ENCODE data around the gene ACAP1. TPM values are rescaled to one million over a fixed set of nuclear protein-coding genes. Genes with fewer than 3 reads are reported as not detected.
"Not testable (repeated sequence)": the region's sequence is repeated elsewhere in the genome, so short reads cannot be mapped to it uniquely, and the experiment has no call there.

Gene ACAP1
- polyA plus RNA-seq, 5 donors = 5.5 to 9.9 (median 7.5) TPM

DNA sequence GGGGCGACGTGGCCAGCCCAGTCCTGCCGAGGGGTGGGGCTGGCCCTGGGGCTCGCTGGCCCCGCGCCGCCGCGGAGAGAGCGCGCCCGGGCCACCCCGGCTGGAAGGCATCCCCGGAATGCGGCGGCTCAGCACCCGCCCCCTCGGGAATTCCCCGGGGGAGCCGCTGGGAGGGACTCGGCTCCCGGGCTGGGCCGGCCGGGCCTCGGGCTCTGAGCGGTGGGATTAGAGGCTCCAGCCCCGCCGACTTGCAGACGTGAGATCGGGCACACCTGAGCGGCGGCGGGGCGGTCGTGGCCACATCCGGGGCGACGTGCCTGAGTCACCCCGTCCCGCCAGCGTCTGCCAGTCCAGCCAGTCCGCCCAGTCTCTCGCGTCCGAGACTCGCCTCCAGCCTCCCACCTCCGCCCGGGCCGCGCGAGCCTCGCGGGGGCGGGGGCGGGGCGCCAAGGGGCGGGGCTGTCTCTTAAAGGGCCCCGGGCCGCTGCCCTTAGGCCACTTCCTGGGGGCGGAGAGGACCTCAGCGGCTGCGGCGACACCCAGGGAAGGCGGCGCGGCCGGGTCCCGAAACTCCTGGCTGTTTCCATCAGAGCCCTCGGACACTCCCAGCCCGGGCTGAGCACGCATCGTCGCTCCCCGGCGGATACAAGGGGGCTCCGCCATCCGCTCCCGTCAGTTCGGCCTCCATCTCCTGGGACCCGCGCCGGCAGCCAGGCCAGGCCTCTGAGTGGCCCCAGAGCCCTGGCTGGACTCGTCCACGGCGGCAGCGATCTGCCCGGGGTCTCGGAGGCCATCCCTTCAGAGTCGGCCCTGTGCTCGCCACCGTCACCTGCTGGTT, 15.6 kb downstream of the ACAP1 start, which contains the start of gene KCTD11:
Gene KCTD11 (plus strand): TSS at position 498 of the 838 bp plus-strand sequence.
- DNase-seq = peak; percentile 86 to 90

DNA sequence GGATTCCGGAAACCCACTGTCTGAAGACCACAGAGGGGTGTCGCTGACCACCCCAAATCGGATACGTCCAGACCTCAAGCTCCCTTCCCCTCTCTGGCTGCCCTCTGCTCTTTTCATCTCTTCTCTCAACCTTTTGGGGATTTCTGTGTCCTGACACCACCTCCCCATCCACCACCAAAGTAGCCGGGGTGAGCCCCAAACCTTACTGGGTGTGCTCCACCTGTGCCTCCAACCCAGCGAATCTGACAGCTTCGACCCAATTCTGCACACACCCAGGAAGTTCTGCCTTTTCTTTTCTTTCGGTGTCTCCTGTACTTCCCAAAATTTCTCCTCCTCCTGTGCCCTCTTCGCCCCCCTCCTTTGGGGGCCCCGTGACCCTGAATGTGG, 16.2 kb downstream of the ACAP1 start:
- DNase-seq = no peak

DNA sequence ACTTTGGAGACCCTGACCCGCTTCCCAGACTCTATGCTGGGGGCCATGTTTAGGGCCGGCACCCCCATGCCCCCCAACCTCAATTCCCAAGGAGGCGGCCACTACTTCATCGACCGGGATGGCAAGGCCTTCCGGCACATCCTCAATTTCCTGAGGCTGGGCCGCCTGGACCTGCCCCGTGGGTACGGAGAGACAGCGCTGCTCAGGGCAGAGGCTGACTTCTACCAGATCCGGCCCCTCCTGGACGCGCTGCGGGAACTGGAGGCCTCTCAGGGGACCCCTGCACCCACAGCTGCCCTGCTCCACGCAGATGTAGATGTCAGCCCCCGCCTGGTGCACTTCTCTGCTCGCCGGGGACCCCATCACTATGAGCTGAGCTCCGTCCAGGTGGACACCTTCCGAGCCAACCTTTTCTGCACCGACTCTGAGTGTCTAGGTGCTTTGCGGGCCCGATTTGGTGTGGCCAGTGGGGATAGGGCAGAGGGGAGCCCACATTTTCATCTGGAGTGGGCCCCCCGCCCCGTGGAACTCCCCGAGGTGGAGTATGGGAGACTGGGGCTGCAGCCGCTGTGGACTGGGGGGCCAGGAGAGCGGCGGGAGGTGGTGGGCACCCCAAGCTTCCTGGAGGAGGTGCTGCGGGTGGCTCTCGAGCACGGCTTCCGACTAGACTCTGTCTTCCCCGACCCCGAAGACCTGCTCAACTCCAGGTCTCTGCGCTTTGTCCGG, 16.7 kb downstream of the ACAP1 start:
- DNase-seq = no peak

DNA sequence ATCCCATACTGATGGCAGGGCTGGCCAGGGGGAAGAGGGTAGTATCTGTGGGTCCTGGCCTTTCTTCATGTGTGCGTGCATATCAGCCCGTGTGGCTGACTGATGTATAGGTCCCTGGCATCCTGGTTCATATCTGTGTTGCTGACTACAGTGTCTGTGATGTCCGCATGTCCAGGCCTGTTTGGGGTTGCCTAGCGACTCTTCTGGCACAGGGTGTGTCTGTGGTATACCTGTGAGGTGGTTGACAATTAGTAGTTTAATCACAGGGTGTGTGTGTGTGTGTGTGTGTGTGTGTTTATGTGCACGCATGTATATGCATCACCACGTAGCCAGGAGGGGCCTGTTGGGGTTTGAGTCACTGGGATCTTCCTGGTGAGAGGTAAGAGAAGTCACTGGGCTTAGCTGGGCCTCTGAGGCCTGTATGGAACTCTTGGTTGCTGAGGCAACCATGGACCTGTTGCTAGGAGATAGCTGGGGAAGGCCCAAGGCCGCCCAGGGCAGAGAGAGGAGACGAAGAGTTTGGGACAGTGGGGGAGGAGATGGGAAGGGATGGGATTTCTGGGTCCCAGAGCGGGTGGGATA, 18.0 kb downstream of the ACAP1 start:
- no peak for DNase-seq

DNA sequence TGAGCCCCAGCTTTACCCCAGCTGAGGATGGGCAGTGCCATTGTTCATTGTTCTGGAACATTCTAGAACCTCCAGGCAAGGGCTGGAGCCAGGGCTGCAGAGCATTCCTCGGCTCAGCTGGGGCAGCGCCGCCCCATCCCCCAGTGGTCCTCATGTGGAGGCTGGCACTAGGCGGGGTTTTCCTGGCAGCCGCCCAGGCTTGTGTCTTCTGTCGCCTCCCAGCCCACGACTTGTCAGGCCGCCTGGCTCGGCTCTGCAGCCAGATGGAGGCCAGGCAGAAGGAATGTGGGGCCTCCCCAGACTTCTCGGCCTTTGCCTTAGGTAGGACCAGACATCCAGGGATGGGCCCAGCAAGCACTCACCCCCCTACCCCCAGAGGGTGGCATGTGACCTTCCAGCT, 18.7 kb downstream of the ACAP1 start, which contains the start of gene TMEM95:
Gene TMEM95 (plus strand): TSS at position 104 of the 400 bp plus-strand sequence. CDS start 49 bp downstream, at position 153.
- peak in 1 of 2 donors; percentile 34 for DNase-seq

DNA sequence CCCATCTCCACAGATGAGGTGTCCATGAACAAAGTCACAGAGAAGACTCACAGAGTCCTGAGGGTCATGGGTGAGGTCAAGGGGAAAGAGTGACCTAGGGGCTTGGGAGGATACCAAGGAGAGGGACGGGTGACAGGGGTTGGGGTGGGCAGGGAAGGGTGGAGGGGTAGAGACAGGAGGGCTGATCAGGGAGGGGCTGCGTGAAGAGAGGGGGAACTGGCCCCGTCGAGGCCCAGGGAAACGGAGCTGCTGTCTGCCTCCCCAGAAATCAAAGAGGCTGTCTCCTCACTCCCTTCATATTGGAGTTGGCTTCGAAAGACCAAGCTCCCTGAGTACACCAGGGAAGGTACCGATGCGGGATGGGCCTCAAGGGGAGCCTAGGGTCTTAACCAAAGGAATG, 19.2 kb downstream of the ACAP1 start:
- DNase-seq = no peak

DNA sequence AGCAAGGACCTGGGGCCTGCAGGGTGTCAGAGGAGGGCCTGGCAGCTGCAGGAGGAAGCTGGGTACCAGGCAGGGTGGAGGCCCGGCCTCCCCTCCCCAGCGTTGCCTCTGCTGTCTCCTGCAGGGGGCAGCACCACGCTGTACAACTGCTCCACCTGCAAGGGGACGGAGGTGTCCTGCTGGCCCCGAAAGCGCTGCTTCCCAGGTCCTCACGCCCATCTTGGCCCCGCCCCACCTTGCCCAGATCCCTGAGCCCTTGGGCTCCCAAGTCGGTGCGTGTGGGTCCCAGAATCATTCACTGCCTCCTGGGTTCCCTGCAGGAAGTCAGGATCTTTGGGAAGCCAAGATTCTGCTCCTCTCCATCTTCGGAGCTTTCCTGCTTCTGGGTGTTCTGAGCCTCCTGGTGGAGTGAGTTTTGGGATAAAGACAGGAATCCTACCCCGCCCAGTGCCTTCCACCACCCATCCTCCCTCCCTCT, 19.8 kb downstream of the ACAP1 start:
- DNase-seq = peak; percentile 44 to 59

DNA sequence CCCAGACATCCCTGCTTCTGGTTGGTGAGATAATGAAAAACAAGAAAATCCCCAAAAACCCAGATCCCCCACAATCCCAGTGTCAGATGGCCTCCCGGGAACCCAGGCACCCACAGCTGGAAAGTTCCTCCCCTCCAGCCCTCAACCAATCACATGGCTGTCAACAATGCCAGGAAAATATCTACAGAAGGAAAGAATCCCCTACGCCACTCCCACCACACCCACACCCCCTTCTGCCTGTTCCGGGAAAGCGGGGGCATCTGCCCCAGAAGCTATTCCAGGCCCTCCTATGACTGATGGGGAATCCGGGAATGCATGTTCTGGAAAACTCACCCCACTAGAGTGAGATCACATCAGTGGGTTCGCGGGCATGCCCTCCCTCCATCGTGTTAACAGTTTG, 20.4 kb downstream of the ACAP1 start:
- DNase-seq = no peak

DNA sequence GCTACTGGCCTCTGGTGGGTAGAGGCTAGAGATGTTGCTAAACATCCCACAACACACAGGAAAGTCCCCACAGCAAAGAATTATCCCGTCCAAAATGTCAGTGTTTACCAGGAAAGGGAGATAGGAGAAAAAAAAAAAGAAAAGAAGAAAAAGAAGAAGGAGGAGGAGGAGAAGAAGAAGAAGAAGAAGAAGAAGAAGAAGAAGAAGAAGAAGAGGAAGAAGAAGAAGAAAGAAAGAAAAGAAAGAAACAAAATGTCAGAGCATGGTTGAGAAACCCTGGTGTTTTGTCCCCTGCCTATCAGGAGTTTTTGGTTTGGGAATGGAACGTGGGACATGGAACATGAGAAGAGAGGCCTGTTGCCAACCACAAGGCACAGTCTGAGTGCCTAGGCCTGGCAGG, 21.1 kb downstream of the ACAP1 start:
- DNase-seq = no peak

DNA sequence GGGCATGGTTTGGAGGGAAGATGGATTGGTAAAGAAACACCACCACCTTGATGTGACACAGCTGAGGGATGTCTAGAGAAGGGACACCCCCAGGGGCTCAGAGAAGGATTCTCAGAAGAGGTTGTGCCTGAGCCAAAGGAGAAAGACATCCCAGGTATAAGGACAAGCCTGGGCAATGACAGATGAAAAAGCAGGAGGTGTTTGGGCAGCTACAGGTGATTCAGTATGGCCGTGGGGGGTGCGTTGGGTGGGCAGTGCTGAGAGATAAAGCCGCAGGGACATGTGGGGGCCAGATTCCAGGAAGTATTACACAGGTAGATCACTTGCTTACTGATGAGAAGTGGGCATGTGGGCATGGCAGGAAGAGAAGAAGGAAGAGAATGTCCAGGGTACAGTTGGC, 25.6 kb downstream of the ACAP1 start:
- no peak for DNase-seq

DNA sequence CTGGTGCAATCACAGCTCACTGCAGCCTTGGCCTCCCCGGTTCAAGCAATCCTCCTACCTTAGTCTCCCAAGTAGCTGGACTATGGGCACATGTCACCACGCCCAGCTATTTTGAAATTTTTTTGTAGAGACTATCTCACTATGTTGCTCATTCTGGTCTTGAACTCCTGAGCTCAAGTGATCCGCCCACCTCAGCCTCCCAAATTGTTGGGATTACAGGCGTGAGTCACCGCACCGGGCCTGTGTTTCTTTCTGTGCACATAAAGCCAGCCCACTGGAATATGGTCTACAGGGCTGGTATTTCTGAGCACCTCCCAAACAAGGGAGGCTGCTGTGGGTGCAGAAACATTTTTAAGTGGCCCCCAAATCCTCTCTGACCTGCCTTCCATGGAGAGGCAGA, 27.0 kb downstream of the ACAP1 start:
- DNase-seq = no peak

DNA sequence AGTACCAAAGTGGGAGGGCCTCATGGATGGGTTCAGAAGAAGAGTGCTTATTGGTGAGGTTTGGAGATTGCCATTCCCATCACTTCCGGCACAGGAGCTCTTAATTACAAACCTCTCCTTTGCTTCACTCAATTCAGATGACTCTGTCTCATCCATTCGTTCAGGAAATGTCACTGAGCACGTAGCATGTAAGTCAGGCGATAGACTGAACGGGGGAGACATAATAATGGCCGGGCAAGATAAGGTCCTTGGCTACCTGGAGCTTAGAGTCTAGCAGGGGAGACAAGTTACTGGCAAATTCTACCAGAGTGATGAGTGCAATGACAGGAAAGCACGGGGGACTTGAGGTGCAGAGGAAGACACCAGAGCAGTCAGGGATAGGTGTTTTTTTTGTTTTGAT, 29.6 kb downstream of the ACAP1 start:
- not testable (repeated sequence) for DNase-seq

DNA sequence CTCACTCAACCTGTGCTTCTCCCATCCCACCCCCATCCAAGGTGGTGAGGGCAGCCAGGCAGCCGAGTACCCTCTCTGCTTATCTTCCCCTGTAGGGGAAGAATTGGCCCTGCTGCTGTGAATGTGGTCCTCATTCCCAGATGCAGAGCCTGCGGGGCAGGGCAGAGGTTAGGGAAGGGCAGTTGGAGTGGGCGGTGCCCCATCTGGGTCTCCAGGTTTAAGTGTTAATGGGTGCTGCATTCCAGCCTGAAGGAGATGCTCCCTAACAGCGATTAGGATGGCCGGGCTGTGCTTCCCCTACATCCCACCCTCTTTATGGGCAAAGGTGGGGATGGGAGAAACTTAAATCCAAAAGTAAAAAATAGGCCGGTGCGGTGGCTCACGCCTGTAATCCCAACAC, 30.8 kb downstream of the ACAP1 start:
- DNase-seq = no peak

DNA sequence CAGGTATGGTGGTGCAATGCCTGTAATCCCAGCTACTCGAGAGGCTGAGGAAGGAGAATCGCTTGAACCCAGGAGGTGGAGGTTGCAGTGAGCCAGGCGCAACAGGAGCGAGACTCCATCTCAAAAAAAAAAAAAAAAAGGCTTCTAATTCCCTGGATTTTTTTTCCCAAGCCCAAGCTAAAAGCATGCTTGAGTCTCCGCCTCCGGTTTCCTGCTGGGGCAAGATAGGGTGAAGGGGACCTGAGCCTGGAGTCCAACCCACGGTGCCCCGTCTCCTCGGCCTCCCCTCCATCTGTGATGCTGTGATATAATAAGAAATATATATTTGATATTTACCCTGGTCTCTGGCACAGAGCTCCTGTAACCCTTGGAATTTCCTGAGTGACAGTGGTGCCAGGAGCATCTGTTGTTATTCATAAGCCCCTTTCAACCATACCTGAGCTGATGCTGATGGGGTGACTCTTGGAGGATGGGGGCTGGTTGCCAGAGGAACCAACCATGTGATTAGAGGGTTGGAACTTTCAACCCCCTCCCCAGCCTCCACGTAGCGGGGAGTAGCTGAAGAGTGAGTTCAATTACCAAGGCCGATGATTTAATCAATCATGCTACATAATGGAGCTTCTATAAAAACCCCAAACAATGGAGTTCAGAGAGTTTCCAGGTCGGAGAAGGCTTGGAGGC, 31.7 kb downstream of the ACAP1 start:
- DNase-seq = no peak

DNA sequence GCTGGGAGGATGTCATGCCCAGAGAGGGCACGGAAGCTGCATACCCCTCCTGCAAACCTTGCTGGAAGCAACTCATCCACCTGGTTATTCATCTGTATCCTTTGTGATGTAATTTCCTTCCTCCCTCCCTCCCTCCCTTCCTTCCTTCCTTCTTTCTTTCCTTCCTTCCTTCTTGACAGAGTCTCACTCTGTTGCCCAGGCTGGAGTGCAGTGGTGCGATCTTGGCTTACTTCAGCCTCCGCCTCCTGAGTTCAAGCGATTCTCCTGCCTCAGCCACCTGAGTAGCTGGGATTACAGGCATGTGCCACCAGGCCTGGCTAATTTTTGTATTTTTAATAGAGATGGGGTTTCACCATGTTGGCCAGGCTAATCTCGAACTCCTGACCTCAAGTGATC, 32.3 kb downstream of the ACAP1 start:
- not testable (repeated sequence) for DNase-seq

DNA sequence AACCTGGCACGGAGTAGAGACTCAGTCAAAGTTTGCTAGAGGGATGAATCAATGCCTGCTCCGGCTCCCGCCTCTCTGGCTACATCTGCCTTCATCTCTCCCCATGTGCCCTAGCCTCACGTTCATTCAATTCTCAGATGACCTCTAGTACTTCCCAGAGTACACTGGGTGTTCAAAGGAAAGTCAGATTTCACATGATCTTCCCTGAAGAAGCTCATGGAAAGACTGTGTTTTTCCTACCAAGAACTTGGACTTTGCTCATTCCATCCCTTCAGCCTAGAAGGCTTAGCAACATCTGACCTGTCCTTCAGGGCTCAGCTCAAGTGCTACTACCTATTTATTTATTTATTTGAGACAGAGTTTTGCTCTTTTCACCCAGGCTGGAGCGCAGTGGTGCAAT, 33.5 kb downstream of the ACAP1 start:
- no peak for DNase-seq

DNA sequence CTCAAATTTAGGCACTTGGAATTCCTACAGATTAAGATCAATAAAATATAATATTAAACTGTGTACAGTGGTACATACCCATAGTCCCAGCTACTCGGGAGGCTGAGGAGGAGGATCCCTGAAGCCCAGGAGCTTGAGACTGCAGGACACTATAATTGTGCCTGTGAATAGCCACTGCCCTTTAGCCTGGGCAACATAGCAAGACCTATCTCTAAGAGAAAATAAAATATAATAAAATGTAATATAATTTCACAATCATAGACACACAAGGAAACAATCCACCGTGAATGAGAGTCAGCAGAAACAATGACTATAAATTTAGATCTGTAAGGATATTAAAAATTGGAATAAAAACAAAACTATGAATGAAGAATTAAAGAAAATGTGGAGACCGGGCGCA, 34.5 kb downstream of the ACAP1 start:
- DNase-seq = no peak

DNA sequence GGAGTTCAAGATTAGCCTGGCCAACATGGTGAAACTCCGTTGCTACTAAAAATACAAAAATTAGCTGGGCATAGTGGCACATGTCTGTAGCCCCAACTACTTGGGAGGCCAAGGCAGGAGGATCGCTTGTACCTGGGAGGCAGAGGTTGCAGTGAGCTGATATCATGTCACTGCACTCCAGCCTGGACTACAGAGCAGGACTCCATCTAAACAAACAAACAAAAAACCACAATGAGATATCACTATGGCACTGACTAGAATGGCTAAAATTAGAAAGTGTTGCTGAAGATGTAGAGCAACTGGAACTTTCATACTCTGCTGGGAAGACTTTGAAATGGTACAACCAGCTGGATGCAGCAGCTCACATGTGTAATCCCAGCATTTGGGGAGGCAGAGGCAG, 38.0 kb downstream of the ACAP1 start:
- DNase-seq = no peak

DNA sequence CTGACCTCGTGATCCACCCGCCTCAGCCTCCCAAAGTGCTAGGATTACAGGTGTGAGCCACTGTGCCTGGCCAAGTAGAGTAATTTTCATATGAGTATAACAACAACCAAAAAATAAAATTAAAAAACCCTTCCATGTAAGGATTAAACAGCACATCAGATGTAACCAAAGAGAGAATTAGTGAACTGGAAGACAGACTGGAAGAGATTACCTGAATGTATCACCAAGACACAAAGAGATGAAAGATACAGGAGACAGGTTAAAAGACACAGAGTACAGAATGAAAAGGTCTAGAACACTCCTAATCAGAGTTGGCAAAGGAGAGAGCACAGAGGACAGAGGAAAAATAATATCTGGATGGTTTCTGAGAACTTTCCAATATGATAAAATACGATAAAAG, 42.8 kb downstream of the ACAP1 start:
- no peak for DNase-seq

DNA sequence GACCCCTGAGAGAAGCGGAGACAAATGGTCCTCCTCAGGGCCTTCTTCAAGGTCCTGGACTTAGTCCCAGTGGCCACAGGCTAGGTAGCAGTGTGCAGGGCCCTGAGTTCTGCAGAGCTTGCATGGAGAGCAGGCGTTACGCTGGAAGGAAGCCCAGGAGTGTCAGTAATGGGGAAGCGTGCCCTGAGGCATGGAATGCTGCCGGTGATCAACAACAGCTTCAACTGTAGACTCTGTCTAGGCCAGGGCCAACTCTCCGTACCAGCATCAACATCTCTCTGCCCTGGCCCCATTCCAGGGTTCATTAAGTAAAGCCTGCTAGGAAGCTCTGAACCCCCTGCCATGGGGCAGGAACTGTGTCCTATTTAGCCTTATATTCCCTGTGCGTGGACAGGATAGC, 44.0 kb downstream of the ACAP1 start:
- peak; percentile 55 to 65 for DNase-seq

DNA sequence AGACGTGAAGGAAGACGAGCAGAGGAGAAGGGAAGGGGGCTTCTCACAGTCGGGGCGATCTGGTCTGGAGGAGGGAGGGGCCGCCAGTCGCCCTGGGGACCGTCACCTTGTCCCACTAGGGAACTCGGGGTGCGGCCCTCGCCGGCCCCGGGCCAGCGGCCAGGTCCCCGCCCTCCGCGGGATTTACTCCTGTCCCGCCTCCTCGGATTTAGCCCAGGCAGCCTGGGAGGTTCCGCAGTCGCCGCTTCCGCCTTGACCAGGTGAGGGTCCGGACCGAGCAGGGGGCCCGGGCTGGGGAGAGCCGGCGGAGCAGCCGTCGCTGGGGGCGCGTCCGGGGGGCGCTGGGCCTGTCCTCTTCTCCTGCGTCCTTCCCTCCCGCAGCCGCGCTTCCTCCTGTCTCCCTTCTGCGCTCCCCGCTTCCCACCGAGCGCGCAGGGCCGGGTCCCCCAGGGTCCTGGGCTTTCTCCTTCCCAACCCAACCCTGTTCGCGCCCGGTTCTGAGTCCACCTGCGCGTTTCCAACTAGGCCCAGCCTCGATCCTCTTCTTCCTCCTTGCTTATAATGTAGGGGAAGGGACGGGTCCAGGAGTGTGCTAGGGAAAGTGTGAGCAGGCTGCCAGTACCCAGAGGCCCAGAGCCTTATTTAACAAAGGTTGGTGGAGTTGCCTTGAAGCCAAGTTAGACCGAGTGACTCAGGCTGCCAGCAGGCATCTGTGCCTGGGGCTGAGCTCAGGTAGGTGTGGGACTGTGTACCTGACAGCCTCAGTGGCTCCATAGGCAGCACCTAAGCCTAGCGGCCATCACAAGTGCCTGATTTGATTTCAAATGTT, 44.7 kb downstream of the ACAP1 start, which contains the start of gene TNK1:
Gene TNK1 (plus strand): TSS at position 235 of the 829 bp plus-strand sequence. CDS start 1,838 bp downstream, outside the sequence.
- no peak for DNase-seq
